Mucosa of descending colon (tissue), 3 donors: ENCODE measurements around the gene TMEM117. TPM values are rescaled to one million over a fixed set of nuclear protein-coding genes. Genes with fewer than 3 reads are reported as not detected.
"Not testable (repeated sequence)": the region's sequence is repeated elsewhere in the genome, so short reads cannot be mapped to it uniquely, and the experiment has no call there.

ENCODE experiments used
- ATAC-seq: fragments of 200-7000 bp; cut with Tn5 transposase; one replicate; pipeline ENCODE4 v1.9.1; 2020; ENCODE audit warnings: mild to moderate bottlenecking, moderate library complexity
- DNase-seq, 3 donors: peaks; one replicate each; pipeline ENCODE4 v3.0.0-alpha.2; 2020
- H3K36me3 ChIP-seq: fragments of 200-600 bp; one replicate; pipeline ENCODE4 v1.8.0; 2021; ENCODE audit warnings: low read depth, mild to moderate bottlenecking
- H3K4me1 ChIP-seq: fragments of 200-600 bp; one replicate; pipeline ENCODE4 v1.8.0; 2021; ENCODE audit warnings: low read depth, mild to moderate bottlenecking
- H3K4me3 ChIP-seq: fragments of 200-600 bp; one replicate; pipeline ENCODE4 v1.8.0; 2021; ENCODE audit warnings: mild to moderate bottlenecking
- H3K9me3 ChIP-seq: fragments of 200-600 bp; one replicate; pipeline ENCODE4 v1.8.0; 2021; ENCODE audit warnings: mild to moderate bottlenecking
- intact Hi-C, 2 donors: fragments of 100-400 bp; cut with DNase I in 1 of 2; cut with micrococcal nuclease in 1 of 2; formaldehyde crosslinking; loops; one replicate each; pipeline versions ENCODE4 v1.11.0 to v1.11.1; 2022; cut with DNase I, micrococcal nuclease
- total RNA-seq, 3 donors: library from RNA; stranded (reverse); fragmentation: NEBNext Ultra II Directional in 2 of 3; extraction: Animal tissue kit (Norgen Biotek cat#: 25700) in 2 of 3; gene quantifications; one replicate each; pipeline versions ENCODE4 v1.2.1 to v1.2.4, GENCODE V29; 2021 to 2023
- TF ChIP-seq, protein P1 (sequence below): fragments of 200-600 bp; IDR thresholded peaks from one replicate; pipeline ENCODE4 v1.8.0; 2022; ENCODE audit warnings: antibody characterized with exemption, mild to moderate bottlenecking
- donor health status: DM: no; HTN: no; CAD: no; lungs with moderate emphysema.
- donor health status: DM: no; HTN: no; CAD: no.
- donor health status: DM: no; HTN: yes; CAD: no.

The TMEM117 gene
- total RNA-seq, 3 donors from 2014 or later: 10.1 to 15.2 (median 12.3) TPM

DNA sequence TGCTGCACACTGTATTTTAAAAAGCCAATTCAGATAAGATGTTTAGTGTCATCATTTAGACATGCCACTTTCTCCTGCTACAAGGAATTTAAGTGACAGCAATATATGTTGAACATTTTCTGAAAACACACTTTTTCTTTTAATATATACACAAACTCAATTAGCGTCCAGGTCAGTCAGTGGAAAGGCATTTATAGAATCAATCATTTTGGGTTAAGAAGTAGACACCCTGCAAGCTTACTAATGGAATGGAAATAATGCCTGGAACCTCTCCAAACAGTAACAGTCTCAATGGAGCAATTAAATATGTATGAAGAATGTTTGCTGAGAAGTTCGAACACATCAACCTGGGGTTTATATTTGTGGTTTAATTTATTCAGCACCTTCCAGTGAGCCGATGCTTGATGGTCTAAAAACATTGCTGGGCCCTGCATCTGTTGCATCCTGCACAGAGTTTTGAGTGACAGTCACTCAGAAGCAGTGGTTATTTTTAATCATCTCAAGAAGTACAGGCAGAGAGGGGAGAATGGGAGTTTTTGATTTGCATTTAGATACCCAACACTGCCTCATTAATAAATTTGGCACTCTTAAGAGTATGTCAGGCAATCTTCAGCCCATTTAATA, 410.7 kb downstream of the TMEM117 start:
- no peak for ATAC-seq
- no peak overlapping the region for H3K4me3 ChIP-seq

DNA sequence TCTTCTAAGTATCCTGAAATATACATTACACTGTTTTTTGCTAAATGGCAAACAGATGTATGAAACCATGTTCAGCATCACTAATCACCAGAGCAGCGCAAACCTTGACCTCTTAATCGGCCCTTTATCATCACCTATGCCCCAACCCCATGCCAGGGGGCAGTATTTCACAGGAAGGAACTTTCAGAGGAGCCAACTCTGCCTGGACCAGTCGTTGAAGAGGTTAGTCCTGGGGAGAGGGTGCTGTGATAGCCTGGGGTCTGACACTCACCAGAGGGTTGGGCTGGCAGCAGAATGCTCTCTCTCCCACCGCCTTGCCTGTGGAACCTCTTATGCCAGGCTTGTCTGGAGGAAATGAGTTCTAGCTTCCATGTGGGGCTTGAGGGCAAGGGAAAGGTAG, 411.7 kb downstream of the TMEM117 start:
- H3K9me3 ChIP-seq: no peaks in the 10 kb centered on the region
- intact Hi-C loops: no loop called here
- ATAC-seq: no peak
- H3K4me3 ChIP-seq: no peak overlapping the region
- H3K4me1 ChIP-seq: no peaks in the 10 kb centered on the region
- H3K36me3 ChIP-seq: no peaks in the 10 kb centered on the region
- TF ChIP-seq, protein P1, sequence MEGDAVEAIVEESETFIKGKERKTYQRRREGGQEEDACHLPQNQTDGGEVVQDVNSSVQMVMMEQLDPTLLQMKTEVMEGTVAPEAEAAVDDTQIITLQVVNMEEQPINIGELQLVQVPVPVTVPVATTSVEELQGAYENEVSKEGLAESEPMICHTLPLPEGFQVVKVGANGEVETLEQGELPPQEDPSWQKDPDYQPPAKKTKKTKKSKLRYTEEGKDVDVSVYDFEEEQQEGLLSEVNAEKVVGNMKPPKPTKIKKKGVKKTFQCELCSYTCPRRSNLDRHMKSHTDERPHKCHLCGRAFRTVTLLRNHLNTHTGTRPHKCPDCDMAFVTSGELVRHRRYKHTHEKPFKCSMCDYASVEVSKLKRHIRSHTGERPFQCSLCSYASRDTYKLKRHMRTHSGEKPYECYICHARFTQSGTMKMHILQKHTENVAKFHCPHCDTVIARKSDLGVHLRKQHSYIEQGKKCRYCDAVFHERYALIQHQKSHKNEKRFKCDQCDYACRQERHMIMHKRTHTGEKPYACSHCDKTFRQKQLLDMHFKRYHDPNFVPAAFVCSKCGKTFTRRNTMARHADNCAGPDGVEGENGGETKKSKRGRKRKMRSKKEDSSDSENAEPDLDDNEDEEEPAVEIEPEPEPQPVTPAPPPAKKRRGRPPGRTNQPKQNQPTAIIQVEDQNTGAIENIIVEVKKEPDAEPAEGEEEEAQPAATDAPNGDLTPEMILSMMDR: no peak
- DNase-seq: no peak

More for the DNA sequence above, 410.7 kb downstream of the TMEM117 start:
- no peaks in the 10 kb centered on the region for H3K4me1 ChIP-seq
- no peaks in the 10 kb centered on the region for H3K36me3 ChIP-seq
- intact Hi-C loops: no loop called here
- no peaks in the 10 kb centered on the region for H3K9me3 ChIP-seq
- no peak for DNase-seq
- TF ChIP-seq, protein P1: no peak

GRCh38 chr12:44248436-44248835, 412.6 kb downstream of the TMEM117 start:
- Histone ChIP-seq H3K9me3 (no peaks in the 10 kb centered on the region), H3K36me3 (no peaks in the 10 kb centered on the region), H3K4me1 (no peaks in the 10 kb centered on the region), H3K4me3 (no peak overlapping the region)
- DNase-seq (no peak), ATAC-seq (no peak)
- intact Hi-C loops: no loop called here
- TF ChIP-seq, protein P1: no peak

DNA sequence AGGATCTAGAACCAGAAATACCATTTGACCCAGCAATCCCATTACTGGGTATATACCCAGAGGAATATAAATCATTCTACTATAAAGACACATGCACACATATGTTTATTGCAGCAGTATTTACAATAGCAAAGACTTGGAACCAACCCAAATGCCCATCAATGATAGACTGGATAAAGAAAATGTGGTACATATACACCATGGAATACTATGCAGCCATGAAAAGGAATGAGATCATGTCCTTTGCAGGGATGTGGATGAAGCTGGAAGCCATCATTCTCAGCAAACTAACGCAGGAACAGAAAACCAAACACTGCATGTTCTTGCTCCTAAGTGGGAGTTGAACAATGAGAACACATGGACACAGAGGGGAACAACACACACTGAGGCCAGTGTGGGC, 414.6 kb downstream of the TMEM117 start:
- ATAC-seq, DNase-seq, H3K36me3 ChIP-seq, H3K9me3 ChIP-seq, H3K4me3 ChIP-seq, intact Hi-C loops, H3K4me1 ChIP-seq: not testable (repeated sequence)

DNA sequence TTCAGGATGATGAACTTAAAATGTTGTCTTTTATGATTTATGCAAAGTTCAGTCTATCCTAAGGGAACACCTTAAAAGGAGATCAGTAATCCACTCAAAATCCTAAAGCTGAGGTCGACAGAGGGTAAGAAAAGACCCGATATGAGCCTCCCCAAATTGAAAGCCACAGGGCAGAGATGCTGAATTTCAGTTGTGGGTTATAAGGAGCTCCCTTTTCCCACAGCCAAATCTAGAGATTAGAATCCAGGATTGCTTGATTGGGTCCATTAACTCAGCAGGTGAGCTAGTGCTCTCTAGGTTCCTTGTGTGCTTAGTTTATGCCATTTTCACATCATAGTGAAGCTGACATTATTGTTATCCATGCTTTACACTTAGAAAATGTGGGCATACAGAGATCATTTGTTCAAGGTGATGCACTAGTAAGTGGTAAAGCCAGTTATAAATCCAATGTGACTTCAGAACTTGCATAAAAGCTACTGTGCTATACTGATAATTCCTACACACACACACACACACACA, 417.5 kb downstream of the TMEM117 start:
- H3K36me3 ChIP-seq: no peaks in the 10 kb centered on the region
- no peaks in the 10 kb centered on the region for H3K9me3 ChIP-seq
- H3K4me3 ChIP-seq: no peak overlapping the region
- no peaks in the 10 kb centered on the region for H3K4me1 ChIP-seq
- DNase-seq (no peak), ATAC-seq (no peak)
- intact Hi-C loops: no loop called here
- TF ChIP-seq, protein P1: no peak

- H3K4me3 ChIP-seq: no peak overlapping the region
- H3K9me3 ChIP-seq: no peaks in the 10 kb centered on the region
- H3K36me3 ChIP-seq: no peaks in the 10 kb centered on the region
- TF ChIP-seq, protein P1: no peak
- H3K4me1 ChIP-seq: no peaks in the 10 kb centered on the region
- DNase-seq (no peak), ATAC-seq (no peak)
- intact Hi-C loops: no loop called here
These were observed 422.4 kb downstream of the TMEM117 start for GRCh38 chr12:44258246-44258645.
